Smooth muscle cell (in vitro differentiated cells): ENCODE results near the gene DVL3. TPM values are rescaled to one million over a fixed set of nuclear protein-coding genes. Genes with fewer than 3 reads are reported as not detected.

Experiments
- DNase-seq: peaks from one replicate; lab custom pipeline; 2025; ENCODE audit not compliant: unreplicated experiment; lab: John Stamatoyannopoulos, UW
- H2AFZ ChIP-seq: fragments of 200-600 bp; sonication (generic); 2 replicates; pipeline ENCODE4 v1.6.0; 2016; ENCODE audit warnings: antibody characterized with exemption, low read depth, mild to moderate bottlenecking
- H3F3A ChIP-seq: fragments of 200-600 bp; sonication (generic); 2 replicates; pipeline ENCODE4 v1.6.0; 2017; ENCODE audit warnings: antibody characterized with exemption, low read depth
- H3K27ac ChIP-seq: fragments of 200-600 bp; sonication (generic); 2 replicates; pipeline ENCODE4 v1.5.1; 2016; ENCODE audit warnings: low read depth, mild to moderate bottlenecking
- H3K27me3 ChIP-seq: fragments of 200-600 bp; sonication (generic); 2 replicates; pipeline ENCODE4 v1.6.1; 2016; ENCODE audit warnings: low read depth, mild to moderate bottlenecking
- H3K36me3 ChIP-seq: fragments of 200-600 bp; sonication (generic); 2 replicates; pipeline ENCODE4 v1.5.1; 2016; ENCODE audit warnings: low read depth
- H3K4me1 ChIP-seq: fragments of 200-600 bp; sonication (generic); 2 replicates; pipeline ENCODE4 v1.5.1; 2016; ENCODE audit warnings: low read depth
- H3K4me2 ChIP-seq: fragments of 200-600 bp; sonication (generic); 2 replicates; pipeline ENCODE4 v1.6.0; 2016; ENCODE audit warnings: mild to moderate bottlenecking
- H3K4me3 ChIP-seq: fragments of 200-600 bp; sonication (generic); 2 replicates; pipeline ENCODE4 v1.5.1; 2016; ENCODE audit warnings: mild to moderate bottlenecking
- H3K79me2 ChIP-seq: fragments of 200-600 bp; sonication (generic); 2 replicates; pipeline ENCODE4 v1.6.0; 2016; ENCODE audit warnings: low read depth, mild to moderate bottlenecking
- H3K9ac ChIP-seq: fragments of 200-600 bp; sonication (generic); 2 replicates; pipeline ENCODE4 v1.6.0; 2016; ENCODE audit warnings: low read depth
- H3K9me3 ChIP-seq: fragments of 200-600 bp; sonication (generic); replicated peaks from 2 replicates; pipeline ENCODE4 v1.5.1; 2016; ENCODE audit warnings: low read depth
- H4K20me1 ChIP-seq: fragments of 200-600 bp; sonication (generic); 2 replicates; pipeline ENCODE4 v1.6.0; 2016; ENCODE audit warnings: low read depth
- WGBS: methylation state at CpG from one replicate; pipeline ENCODE4 v1.1.7; 2016; ENCODE audit warnings: low lambda C conversion rate; 5-methylcytosine and 5-hydroxymethylcytosine counted together
- polyA plus RNA-seq: library from polyadenylated mRNA; unstranded; fragments of >200 nt; fragmentation: Nextera tagmentation; extraction: Ambion mirVana; gene quantifications from 2 replicates; pipeline ENCODE4 v1.2.1, GENCODE V29; 2016
- total RNA-seq: library from RNA; depleted of rRNA; stranded (reverse); fragments of >200 nt; gene quantifications from 2 replicates; pipeline ENCODE4 v1.2.3, GENCODE V29; 2014
- TF ChIP-seq, protein P1 (sequence below): fragments of 200-600 bp; sonication (generic); IDR thresholded peaks from 2 replicates; pipeline ENCODE4 v1.5.1; 2017; ENCODE audit warnings: borderline replicate concordance, mild to moderate bottlenecking, antibody characterized with exemption; ENCODE audit not compliant: insufficient read depth, poor library complexity, severe bottlenecking

Gene DVL3
- total and polyA plus RNA-seq, 2 experiments from 2014 or later = 42.5 to 87.7 TPM

DNA sequence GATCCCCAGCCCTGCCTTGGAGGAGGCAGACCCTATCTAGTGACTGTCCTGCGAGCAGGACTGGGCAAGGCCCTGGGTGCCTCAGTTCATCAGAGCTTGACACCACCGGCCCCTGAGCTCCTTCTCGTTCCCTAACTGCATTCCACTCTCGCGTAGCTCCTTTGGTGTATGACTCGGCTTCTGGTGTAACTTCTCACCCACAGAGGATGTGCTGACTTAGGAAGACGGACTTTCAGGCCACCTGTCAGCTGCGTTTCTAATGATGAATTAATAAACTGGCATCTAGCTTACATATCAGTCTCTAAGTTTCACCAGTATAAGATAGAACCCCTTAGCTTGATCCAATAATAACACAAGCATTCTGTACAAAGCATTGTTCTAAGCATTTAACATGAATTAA lies 48.3 kb downstream of the DVL3 start:
- H3K4me1 ChIP-seq = no peaks in the 10 kb centered on the region

DNA sequence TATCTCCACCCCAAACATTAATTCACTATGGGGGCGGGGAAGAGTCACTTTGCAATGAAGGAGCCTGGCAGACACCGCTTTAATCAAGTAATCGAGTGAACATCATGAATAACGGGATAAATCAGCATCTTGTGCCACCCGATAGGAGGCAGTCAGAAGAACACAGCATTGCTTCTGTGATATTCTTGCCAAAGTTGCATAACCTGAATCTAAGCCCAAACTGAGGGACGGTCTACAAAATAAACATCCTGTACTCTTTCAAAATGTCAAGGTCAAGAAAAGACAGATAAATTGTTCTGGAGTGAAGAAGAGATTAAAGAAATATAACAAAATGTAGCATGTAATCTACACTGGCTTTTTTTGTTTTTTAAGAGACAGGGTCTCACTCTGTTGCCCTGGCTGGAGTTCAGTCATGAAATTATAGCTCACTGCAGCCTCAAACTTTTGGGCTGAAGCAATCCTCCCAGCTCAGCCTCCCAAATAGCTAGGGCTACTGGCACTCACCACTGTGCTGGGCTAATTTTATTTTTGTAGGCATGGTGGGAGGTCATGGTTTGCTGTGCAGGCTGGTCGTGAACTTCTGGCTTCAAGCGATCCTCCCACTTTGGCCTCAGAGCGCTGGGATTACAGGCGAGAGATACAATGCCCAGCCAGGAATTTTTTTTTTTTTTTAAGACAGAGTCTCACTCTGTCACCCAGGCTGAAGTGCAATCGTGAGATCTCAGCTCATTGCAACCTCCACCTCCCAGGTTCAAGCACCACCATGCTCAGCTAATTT lies 54.2 kb downstream of the DVL3 start:
- TF ChIP-seq, protein P1, sequence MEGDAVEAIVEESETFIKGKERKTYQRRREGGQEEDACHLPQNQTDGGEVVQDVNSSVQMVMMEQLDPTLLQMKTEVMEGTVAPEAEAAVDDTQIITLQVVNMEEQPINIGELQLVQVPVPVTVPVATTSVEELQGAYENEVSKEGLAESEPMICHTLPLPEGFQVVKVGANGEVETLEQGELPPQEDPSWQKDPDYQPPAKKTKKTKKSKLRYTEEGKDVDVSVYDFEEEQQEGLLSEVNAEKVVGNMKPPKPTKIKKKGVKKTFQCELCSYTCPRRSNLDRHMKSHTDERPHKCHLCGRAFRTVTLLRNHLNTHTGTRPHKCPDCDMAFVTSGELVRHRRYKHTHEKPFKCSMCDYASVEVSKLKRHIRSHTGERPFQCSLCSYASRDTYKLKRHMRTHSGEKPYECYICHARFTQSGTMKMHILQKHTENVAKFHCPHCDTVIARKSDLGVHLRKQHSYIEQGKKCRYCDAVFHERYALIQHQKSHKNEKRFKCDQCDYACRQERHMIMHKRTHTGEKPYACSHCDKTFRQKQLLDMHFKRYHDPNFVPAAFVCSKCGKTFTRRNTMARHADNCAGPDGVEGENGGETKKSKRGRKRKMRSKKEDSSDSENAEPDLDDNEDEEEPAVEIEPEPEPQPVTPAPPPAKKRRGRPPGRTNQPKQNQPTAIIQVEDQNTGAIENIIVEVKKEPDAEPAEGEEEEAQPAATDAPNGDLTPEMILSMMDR = no peak
- WGBS = 84% methylated on average over 11 of the region's 11 CpGs
- Histone ChIP-seq H3K9ac (no peak overlapping the region), H3K4me2 (no peak overlapping the region), H3K27me3 (peaks cover 14% of the 10 kb centered on the region), H3K79me2 (no peaks in the 10 kb centered on the region), H3K4me3 (no peak overlapping the region), H4K20me1 (no peaks in the 10 kb centered on the region), H3K9me3 (no peaks in the 10 kb centered on the region), H3K4me1 (no peaks in the 10 kb centered on the region), H2AFZ (no peak overlapping the region), H3K27ac (no peak overlapping the region), H3F3A (no peaks in the 10 kb centered on the region), H3K36me3 (no peaks in the 10 kb centered on the region)
- DNase-seq = no peak

More for the DNA sequence above, 48.3 kb downstream of the DVL3 start:
- H3K79me2 ChIP-seq = no peaks in the 10 kb centered on the region
- H4K20me1 ChIP-seq = no peaks in the 10 kb centered on the region
- WGBS = 82% methylated on average over 8 of the region's 8 CpGs
- H3K4me3 ChIP-seq = no peak overlapping the region
- H3F3A ChIP-seq = no peaks in the 10 kb centered on the region
- DNase-seq = no peak
- H3K9me3 ChIP-seq = no peaks in the 10 kb centered on the region
- H3K36me3 ChIP-seq = no peaks in the 10 kb centered on the region
- H3K9ac ChIP-seq = no peak overlapping the region
- H3K4me2 ChIP-seq = no peak overlapping the region
- H2AFZ ChIP-seq = no peak overlapping the region
- H3K27me3 ChIP-seq = peaks cover 14% of the 10 kb centered on the region
- TF ChIP-seq, protein P1 = no peak
- no peak overlapping the region for H3K27ac ChIP-seq

DNA sequence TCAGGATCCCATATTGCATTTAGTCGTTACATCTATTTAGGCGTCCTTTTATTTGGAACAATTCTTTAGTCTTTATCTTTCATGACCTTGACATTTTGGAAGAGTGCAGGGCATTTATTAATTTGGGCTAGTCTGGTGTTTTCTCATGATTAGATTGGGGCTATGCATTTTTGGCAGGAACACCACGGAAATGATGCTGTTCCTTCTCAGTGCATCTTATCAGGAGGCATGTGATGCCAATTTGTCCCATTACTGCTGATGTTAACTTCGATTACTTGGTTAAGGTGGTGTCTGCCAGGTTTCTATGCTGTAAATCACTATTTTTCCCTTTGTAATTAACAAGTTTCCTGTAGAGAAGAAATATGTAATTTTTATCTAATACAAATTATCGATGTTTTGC lies 56.1 kb downstream of the DVL3 start:
- Histone ChIP-seq H3K9ac (no peak overlapping the region), H3K27ac (no peak overlapping the region), H3K36me3 (no peaks in the 10 kb centered on the region), H3K4me2 (no peak overlapping the region), H3F3A (no peaks in the 10 kb centered on the region), H3K27me3 (peaks cover 11% of the 10 kb centered on the region), H3K4me3 (no peak overlapping the region), H4K20me1 (no peaks in the 10 kb centered on the region), H3K79me2 (no peaks in the 10 kb centered on the region), H3K9me3 (no peaks in the 10 kb centered on the region), H3K4me1 (no peaks in the 10 kb centered on the region), H2AFZ (no peak overlapping the region)
- 87% methylated on average over 5 of the region's 5 CpGs for WGBS
- TF ChIP-seq, protein P1 = no peak
- no peak for DNase-seq

DNA sequence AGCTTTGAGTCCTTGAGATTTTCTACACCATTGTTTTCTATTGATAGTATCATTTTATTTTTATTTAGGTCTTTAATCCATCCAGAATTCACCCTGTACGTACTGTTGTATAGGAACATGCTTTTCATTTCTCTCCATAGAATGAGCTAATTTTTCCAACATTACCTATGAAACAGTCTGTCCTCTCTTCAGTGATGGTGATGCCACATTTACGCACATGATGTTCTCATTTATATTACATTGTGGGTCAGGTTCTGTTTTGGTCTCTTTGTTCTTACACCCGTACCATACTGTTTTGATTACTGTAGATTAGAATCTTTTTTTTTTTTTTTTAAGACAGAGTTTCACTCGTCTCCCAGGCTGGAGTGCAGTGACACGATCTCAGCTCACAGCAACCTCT lies 56.5 kb downstream of the DVL3 start:
- no peak overlapping the region for H2AFZ ChIP-seq
- TF ChIP-seq, protein P1 = no peak
- no peaks in the 10 kb centered on the region for H3K4me1 ChIP-seq
- H3F3A ChIP-seq = no peaks in the 10 kb centered on the region
- no peak overlapping the region for H3K9ac ChIP-seq
- H3K4me3 ChIP-seq = no peak overlapping the region
- 81% methylated on average over 5 of the region's 5 CpGs for WGBS
- no peaks in the 10 kb centered on the region for H3K9me3 ChIP-seq
- no peaks in the 10 kb centered on the region for H4K20me1 ChIP-seq
- H3K4me2 ChIP-seq = no peak overlapping the region
- DNase-seq = no peak
- H3K79me2 ChIP-seq = no peaks in the 10 kb centered on the region
- H3K27ac ChIP-seq = no peak overlapping the region
- no peaks in the 10 kb centered on the region for H3K36me3 ChIP-seq
- peaks cover 6% of the 10 kb centered on the region for H3K27me3 ChIP-seq
